EH (cell line): Measurements from ENCODE around the gene UHRF1.
"Not testable (repeated sequence)": the region's sequence is repeated elsewhere in the genome, so short reads cannot be mapped to it uniquely, and the experiment has no call there.

Experiments used
- DNase-seq: peaks from one replicate; pipeline ENCODE4 v3.0.0-alpha.2; 2015; ENCODE audit warnings: low read depth

UHRF1 gene

GRCh38 chr19:4971816-4972495 lies 62.7 kb downstream of the UHRF1 start:
- DNase-seq, result no peak

DNA sequence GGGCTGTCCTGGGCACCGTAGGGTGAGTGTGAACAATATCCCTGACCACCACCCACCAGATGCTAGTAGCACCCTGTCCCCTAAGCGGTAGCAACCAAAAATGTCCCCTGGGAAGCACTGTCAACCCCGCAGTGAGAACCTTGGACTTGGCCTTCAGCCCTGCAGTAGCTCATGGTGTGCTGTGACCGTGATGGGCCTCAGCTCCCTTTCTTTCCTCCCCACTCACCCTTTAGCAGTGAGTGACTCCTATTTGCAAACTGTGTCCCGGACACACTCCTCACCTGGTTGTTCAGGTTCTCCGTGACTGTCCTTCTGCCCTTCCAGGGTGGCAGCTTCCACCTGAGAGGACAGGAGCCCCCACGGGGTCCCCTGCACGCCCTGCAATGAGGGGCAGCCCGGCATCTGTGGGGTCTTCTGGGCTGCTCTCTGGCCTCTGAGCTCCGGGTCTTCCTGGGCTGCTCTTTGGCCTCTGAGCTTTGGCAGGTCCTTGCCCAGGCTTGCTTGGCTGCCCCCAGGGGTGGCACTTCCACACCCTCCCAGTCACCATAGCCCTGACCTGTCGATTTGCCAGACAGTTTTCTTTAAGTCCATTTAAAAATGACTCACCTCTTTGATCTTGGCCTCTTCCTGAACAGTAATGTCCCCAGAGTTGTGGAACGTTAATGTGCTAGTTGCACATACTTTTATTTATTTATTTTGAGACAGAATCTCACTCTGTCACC lies 63.4 kb downstream of the UHRF1 start:
- DNase-seq, result peak; percentile 74

DNA sequence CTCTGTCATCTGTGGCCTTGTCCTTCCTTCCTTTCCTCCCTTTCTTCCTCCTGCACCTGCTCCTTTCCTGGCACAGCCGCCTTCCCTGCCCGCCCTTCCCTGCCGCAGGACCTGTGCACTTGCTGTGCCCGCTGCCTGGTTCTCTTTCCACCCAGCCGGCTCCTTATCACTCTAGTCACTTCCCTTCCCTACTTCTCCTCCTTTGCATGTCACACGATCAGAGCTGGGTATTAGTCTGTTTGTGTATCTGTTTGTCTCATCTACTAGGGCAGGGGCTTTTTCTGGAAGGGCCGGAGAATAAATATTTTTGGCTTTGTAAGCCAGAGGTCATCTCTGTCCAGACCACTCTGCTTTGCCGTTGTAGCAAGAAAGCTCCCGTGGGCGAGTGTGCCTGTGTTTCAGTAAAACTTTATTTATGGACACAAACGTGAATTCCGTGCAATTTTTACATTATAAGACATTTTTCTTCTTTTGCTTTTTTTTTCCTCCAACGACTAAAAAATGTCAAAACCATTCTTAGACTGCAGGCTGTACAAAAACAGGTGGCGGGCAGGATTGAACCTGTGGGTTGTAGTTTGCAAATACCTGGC lies 65.7 kb downstream of the UHRF1 start:
- DNase-seq, result no peak

DNA sequence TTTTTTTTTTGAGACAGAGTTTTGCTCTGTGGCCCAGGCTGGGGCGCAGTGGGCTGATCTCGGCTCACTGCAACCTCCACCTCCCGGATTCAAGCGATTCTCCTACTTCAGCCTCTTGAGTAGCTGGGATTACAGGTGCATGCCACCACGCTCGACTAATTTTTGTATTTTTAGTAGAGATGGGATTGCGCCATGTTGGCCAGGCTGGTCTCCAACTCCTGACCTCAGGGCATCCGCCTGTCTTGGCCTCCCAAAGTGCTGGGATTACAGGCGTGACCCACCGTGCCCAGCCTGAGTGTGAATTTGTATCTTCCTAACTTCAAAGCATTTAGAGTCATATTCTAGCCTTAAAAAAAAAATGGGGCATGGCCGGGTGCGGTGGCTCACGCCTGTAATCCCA lies 66.3 kb downstream of the UHRF1 start:
- DNase-seq, result not testable (repeated sequence)

- DNase-seq, result peak; percentile 95
These were observed 67.3 kb downstream of the UHRF1 start for GRCh38 chr19:4976401-4977298.

GRCh38 chr19:4977299-4978174 lies 68.2 kb downstream of the UHRF1 start:
- DNase-seq, result peak; percentile 97

DNA sequence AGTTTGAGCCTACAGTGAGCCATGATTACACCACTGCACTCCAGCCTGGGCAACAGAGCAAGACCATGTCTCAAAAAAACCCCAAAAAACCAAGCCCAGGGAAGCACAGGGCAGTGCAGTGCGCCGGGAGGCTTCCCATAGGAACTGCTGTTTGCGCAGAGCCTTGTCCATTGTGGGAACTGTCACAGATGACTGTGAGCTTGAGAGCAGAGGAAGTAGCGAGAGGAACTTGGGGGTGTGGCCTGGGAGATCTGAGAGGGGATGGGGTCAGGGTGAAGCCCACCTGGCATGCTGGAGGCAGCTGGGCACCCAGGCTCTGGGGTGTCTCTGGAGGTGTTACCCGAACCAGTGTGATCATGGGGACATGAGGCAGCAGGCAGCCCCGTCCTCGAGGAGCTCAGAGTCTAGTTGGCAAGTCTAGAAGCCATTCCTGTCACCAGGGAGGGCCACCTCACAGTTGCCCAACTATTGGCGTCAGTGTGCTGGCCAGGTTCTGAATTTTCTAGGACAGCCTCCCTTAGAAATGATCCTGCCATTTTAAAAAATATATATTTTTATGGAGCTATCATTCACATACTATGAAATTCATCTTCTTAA lies 70.0 kb downstream of the UHRF1 start:
- DNase-seq, result no peak

GRCh38 chr19:4980067-4980466 lies 70.8 kb downstream of the UHRF1 start:
- DNase-seq, result peak; percentile 60

DNA sequence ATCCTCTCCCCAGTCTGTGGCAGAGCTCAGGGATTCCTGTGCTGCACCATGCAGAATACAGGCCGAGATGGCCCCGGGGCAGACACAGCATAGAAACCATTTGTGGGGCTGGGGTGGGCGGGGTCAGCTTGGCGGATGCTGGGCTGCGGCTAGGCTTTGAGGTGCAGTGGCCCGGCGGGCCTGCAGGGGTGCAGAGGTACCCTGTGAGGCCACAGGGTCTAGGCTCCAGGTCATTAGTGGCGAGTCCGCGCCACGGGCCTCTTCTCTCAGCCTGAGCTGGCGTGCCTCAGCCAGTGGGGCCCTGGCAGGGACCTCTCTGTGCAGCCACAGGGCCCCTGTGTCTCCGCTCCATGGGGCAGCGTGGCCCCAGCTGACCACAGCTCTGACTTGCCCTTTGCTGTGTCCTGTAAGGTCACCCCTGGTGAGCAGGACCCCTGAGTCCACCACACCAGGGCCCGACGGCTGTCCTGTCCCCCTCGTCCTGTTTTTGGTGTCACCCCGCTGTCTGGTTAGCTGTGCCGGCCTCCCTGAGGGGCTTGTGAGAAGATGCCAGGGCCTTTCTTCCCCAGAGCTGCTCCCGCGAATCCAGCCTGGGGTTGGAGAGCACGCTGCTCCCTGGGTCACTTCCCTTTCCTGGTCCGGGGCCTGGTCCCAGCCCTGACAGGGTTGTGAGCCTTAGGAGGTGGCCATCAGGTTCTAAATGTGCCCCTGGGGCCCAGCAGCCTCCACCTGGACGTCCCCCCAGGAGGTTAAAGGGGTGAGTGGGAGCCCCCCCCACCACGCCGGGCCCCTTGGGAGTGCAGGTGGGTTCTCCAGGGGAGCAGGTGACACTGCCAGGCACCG lies 71.8 kb downstream of the UHRF1 start:
- DNase-seq, result no peak

DNA sequence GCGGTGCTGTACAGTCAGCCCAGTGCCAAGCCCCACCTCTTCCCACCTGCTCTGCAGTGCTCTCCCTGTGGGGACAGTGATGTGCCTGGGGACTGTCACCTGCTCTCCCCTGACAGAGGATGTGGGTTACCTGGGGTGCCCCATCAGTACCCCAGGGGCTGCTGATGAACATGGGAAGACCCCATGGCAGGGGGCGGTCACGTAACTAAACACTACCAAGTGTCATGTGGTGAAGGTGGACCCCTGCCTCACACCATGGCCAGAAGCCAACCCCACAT lies 72.3 kb downstream of the UHRF1 start:
- DNase-seq, result no peak

- no peak for DNase-seq
These were observed 74.2 kb downstream of the UHRF1 start for GRCh38 chr19:4983346-4984105.

- DNase-seq, result no peak
These were observed 74.7 kb downstream of the UHRF1 start for GRCh38 chr19:4984106-4984380.

DNA sequence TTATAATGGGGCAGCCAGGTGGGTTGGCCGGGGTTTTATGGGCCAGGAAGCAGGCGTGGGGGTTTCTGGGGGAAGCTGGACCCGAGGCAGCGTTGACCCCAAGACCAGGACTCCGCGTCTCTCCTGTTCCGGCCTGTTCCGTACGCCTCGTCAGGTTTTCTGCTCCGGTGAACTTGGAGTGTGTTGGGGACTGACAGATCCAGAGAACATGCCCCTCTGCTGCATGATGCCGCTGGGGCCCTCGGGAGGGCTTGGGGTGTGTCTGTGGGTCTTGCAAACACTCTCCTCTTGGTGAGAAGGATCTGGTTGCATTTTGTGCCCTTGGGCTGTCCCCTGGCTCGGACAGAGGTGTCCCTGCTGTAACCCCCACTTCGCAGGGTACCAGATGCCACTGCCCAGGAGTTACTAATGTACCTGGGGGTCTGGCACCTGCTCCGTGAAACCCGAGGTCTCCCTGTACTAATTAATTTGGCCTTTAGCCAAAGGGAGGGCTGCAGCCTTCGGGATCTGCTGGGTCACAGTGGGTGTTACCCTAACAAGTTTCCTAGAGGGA lies 75.2 kb downstream of the UHRF1 start:
- no peak for DNase-seq

DNA sequence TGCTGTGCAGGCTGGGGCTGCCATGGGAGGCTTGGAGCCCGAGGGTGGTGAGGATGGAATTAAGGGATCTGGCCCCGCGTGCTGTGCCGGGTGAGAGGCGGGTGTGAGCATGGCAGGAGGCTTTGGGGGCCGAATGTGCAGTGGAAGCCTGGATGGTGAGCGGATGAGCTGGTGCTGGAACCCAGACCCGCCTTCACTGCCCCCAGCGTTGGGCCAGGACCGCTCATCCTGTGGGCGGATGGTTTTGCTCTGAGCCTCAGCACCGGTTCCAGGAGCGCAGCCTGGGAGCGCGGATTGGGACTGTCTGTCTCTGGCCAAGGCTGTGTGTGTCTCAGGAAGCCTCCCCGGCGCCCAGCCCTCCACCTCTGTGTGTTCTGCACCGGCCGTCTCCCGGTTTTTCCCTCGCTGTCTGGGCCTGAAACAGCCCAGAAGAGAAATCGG lies 76.3 kb downstream of the UHRF1 start:
- no peak for DNase-seq

DNA sequence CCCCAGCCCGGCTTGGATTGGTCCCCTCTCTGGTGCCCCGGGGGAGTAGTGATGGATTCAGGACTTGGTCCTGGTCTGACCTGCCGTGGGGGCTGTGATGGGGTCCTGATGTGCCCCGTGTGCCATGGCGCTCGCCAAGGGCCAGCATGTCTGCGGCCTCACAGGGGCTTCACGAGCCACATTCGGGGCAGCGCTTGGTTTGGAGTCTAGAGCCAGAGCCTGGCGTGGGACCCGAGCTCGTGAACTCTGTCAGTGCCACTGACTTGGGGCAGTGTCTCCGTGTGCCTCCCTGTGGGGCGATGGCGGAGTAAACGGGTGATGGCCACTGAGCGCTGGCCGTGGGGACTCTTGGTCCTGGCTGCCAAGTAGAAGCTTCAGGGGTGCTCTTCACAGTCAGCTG lies 76.8 kb downstream of the UHRF1 start:
- no peak for DNase-seq

- DNase-seq, result no peak
These were observed 77.2 kb downstream of the UHRF1 start for GRCh38 chr19:4986471-4986891.

GRCh38 chr19:4987256-4987655 lies 78.0 kb downstream of the UHRF1 start:
- peak; percentile 52 for DNase-seq

DNA sequence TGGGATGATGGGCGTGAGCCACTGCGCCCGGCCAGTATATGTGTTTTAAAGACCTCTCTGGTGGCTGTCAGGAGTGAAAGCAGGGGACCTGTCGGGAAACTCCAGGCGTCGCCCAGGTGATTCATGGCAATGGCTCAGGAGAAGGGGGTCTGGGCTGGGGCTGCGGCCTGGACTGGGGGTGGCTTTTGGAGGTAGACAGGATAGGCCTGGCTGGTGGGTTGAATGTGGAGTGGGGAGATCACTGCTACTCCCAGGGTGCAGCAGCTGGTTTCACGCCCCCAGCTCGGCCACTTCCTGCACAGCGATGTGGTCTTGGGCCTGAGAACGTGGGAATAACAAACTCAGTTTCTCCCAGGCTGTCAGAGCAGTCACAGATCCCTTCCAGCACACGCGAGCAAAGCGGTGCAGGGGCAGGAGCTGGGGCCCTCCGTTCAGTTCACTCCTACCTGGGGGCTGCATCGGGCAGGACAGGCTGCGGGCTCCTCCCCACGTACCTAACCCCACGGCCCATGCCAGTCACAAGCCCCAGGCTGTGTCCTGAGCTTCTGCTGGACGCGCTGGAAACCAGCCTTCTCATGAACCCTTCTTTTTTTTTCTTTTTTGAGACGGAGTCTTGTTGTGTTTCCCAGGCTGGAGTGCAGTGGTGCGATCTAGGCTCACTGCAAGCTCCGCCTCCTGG lies 78.5 kb downstream of the UHRF1 start:
- peak; percentile 23 for DNase-seq

GRCh38 chr19:4988770-4989251 lies 79.5 kb downstream of the UHRF1 start:
- peak; percentile 92 for DNase-seq
